WTC11 (cell line): ENCODE data around the gene YY2. TPM values are rescaled to one million over a fixed set of nuclear protein-coding genes. Genes with fewer than 3 reads are reported as not detected.

Source experiments
- ATAC-seq: fragments of 200-7000 bp; cut with Tn5 transposase; 2 replicates; pipeline ENCODE4 v1.10.0; 2021; ENCODE audit warnings: mild to moderate bottlenecking, moderate library complexity
- CTCF ChIA-PET: fragments of 300-600 bp; sonication (Branson Sonifier 250); formaldehyde crosslinking; loops from one replicate; lab custom pipeline; 2021; ENCODE audit warnings: antibody characterized with exemption; lab: Charles Lee
- POLR2A ChIA-PET: fragments of 350-600 bp; sonication (Branson Sonifier 250); formaldehyde crosslinking; loops from one replicate; lab custom pipeline; 2021; ENCODE audit warnings: antibody characterized with exemption; lab: Charles Lee
- DNase-seq: peaks from one replicate; pipeline ENCODE4 v3.0.0; 2021; ENCODE audit warnings: low spot score
- H3K27ac Mint-ChIP-seq: 2 replicates; pipeline ENCODE4 v1.8.0; 2021; ENCODE audit warnings: mixed read lengths
- H3K27me3 Mint-ChIP-seq: 2 replicates; pipeline ENCODE4 v1.8.0; 2021; ENCODE audit warnings: low read depth, mild to moderate bottlenecking, moderate library complexity, mixed read lengths
- H3K36me3 Mint-ChIP-seq: 2 replicates; pipeline ENCODE4 v1.8.0; 2021; ENCODE audit warnings: mixed read lengths
- H3K4me1 Mint-ChIP-seq: 2 replicates; pipeline ENCODE4 v1.8.0; 2022; ENCODE audit warnings: mixed read lengths
- H3K4me3 Mint-ChIP-seq: 2 replicates; pipeline ENCODE4 v1.8.0; 2021; ENCODE audit warnings: mild to moderate bottlenecking, moderate library complexity, mixed read lengths
- H3K9me3 Mint-ChIP-seq: 2 replicates; pipeline ENCODE4 v1.8.0; 2021; ENCODE audit warnings: mixed read lengths
- ATF1 ChIP-seq: sonication (generic); formaldehyde crosslinking; IDR thresholded peaks from 2 replicates; pipeline ENCODE4 v1.8.1; 2023; ENCODE audit warnings: mild to moderate bottlenecking, moderate library complexity, missing genetic modification reagents
- CBFB ChIP-seq: sonication (generic); formaldehyde crosslinking; IDR thresholded peaks from 2 replicates; pipeline ENCODE4 v1.8.1; 2022; ENCODE audit warnings: mild to moderate bottlenecking, low read depth, missing genetic modification reagents
- CREB1 ChIP-seq: sonication (generic); formaldehyde crosslinking; IDR thresholded peaks from 2 replicates; pipeline ENCODE4 v1.8.0; 2023; ENCODE audit warnings: mild to moderate bottlenecking, missing genetic modification reagents
- CREM ChIP-seq: sonication (generic); formaldehyde crosslinking; IDR thresholded peaks from 2 replicates; pipeline ENCODE4 v1.8.1; 2022; ENCODE audit warnings: mild to moderate bottlenecking, missing genetic modification reagents, moderate library complexity
- ELF4 ChIP-seq: sonication (generic); formaldehyde crosslinking; IDR thresholded peaks from 2 replicates; pipeline ENCODE4 v1.8.1; 2022; ENCODE audit warnings: low read depth, mild to moderate bottlenecking, moderate library complexity, missing genetic modification reagents
- EMX1 ChIP-seq: fragments of 250-450 bp; sonication (Bioruptor Pico); IDR thresholded peaks from 2 replicates; pipeline ENCODE4 v1.8.0; 2021; ENCODE audit warnings: mild to moderate bottlenecking
- FOXK1 ChIP-seq: sonication (generic); formaldehyde crosslinking; IDR thresholded peaks from 2 replicates; pipeline ENCODE4 v1.8.0; 2022; ENCODE audit warnings: mild to moderate bottlenecking, moderate library complexity, missing genetic modification reagents
- GRHL2 ChIP-seq: fragments of 250-450 bp; sonication (Bioruptor Pico); IDR thresholded peaks from 2 replicates; pipeline ENCODE4 v1.8.0; 2022; ENCODE audit warnings: mild to moderate bottlenecking, moderate library complexity; ENCODE audit not compliant: insufficient replicate concordance, severe bottlenecking
- GTF2I ChIP-seq: fragments of 250-450 bp; sonication (Bioruptor Pico); conservative IDR thresholded peaks from 2 replicates; pipeline ENCODE4 v1.4.0; 2021; ENCODE audit warnings: mild to moderate bottlenecking
- IRF2 ChIP-seq: sonication (generic); formaldehyde crosslinking; IDR thresholded peaks from 2 replicates; pipeline ENCODE4 v1.8.0; 2022; ENCODE audit warnings: low read depth, missing genetic modification reagents, borderline replicate concordance
- KAT7 ChIP-seq: sonication (generic); formaldehyde crosslinking; IDR thresholded peaks from 2 replicates; pipeline ENCODE4 v1.8.1; 2023; ENCODE audit warnings: missing genetic modification reagents, mild to moderate bottlenecking, borderline replicate concordance
- MYBL2 ChIP-seq: sonication (generic); formaldehyde crosslinking; IDR thresholded peaks from 2 replicates; pipeline ENCODE4 v1.8.1; 2023; ENCODE audit warnings: mild to moderate bottlenecking, moderate library complexity, missing genetic modification reagents
- NFE2L1 ChIP-seq: sonication (generic); formaldehyde crosslinking; IDR thresholded peaks from 2 replicates; pipeline ENCODE4 v1.8.1; 2023; ENCODE audit warnings: missing genetic modification reagents
- NR1H2 ChIP-seq: sonication (generic); formaldehyde crosslinking; IDR thresholded peaks from 2 replicates; pipeline ENCODE4 v1.9.0; 2021; ENCODE audit warnings: mild to moderate bottlenecking, moderate library complexity, missing genetic modification reagents
- OVOL2 ChIP-seq: fragments of 250-450 bp; sonication (Bioruptor Pico); IDR thresholded peaks from 2 replicates; pipeline ENCODE4 v1.9.0; 2021; ENCODE audit warnings: mild to moderate bottlenecking, borderline replicate concordance
- RELA ChIP-seq: sonication (generic); formaldehyde crosslinking; IDR thresholded peaks from 2 replicates; pipeline ENCODE4 v1.8.1; 2022; ENCODE audit warnings: missing genetic modification reagents, mild to moderate bottlenecking, borderline replicate concordance
- SMAD4 ChIP-seq: sonication (generic); formaldehyde crosslinking; IDR thresholded peaks from 2 replicates; pipeline ENCODE4 v1.8.0; 2022; ENCODE audit warnings: mild to moderate bottlenecking, missing genetic modification reagents
- TP53 ChIP-seq: sonication (generic); formaldehyde crosslinking; IDR thresholded peaks from 2 replicates; pipeline ENCODE4 v1.8.1; 2023; ENCODE audit warnings: mild to moderate bottlenecking, missing genetic modification reagents
- ZNF219 ChIP-seq: sonication (generic); formaldehyde crosslinking; IDR thresholded peaks from 2 replicates; pipeline ENCODE4 v1.8.0; 2023; ENCODE audit warnings: missing genetic modification reagents, mild to moderate bottlenecking, borderline replicate concordance
- ZNF232 ChIP-seq: sonication (generic); formaldehyde crosslinking; IDR thresholded peaks from 2 replicates; pipeline ENCODE4 v1.8.0; 2022; ENCODE audit warnings: mild to moderate bottlenecking, missing genetic modification reagents
- ZNF396 ChIP-seq: fragments of 250-450 bp; sonication (Bioruptor Pico); IDR thresholded peaks from 2 replicates; pipeline ENCODE4 v1.8.0; 2021; ENCODE audit warnings: mild to moderate bottlenecking, moderate library complexity, borderline replicate concordance
- total RNA-seq: library from RNA; stranded (reverse); gene quantifications from 3 replicates; pipeline ENCODE4 v1.2.3, GENCODE V29; 2021
- TF ChIP-seq, protein P1 (sequence below): fragments of 200-600 bp; IDR thresholded peaks from 2 replicates; pipeline ENCODE4 v1.8.0; 2022; ENCODE audit warnings: antibody characterized with exemption
- TF ChIP-seq, protein P2 (sequence below): sonication (generic); formaldehyde crosslinking; IDR thresholded peaks from 2 replicates; pipeline ENCODE4 v1.8.1; 2023; ENCODE audit warnings: mild to moderate bottlenecking, moderate library complexity, missing genetic modification reagents
- TF ChIP-seq, protein P3 (sequence below): sonication (generic); formaldehyde crosslinking; conservative IDR thresholded peaks from 2 replicates; pipeline ENCODE4 v1.8.1; 2022; ENCODE audit warnings: mild to moderate bottlenecking, missing genetic modification reagents
- TF ChIP-seq, protein P4 (sequence below): sonication (generic); formaldehyde crosslinking; IDR thresholded peaks from 2 replicates; pipeline ENCODE4 v1.8.0; 2022; ENCODE audit warnings: mild to moderate bottlenecking, missing genetic modification reagents
- TF ChIP-seq, protein P5 (sequence below): sonication (generic); formaldehyde crosslinking; IDR thresholded peaks from 2 replicates; pipeline ENCODE4 v1.8.0; 2022; ENCODE audit warnings: mild to moderate bottlenecking, missing genetic modification reagents
- TF ChIP-seq, protein P6 (sequence below): sonication (generic); formaldehyde crosslinking; IDR thresholded peaks from 2 replicates; pipeline ENCODE4 v1.8.1; 2022; ENCODE audit warnings: missing genetic modification reagents, borderline replicate concordance
- TF ChIP-seq, protein P7 (sequence below): sonication (generic); formaldehyde crosslinking; IDR thresholded peaks from 2 replicates; pipeline ENCODE4 v1.8.0; 2022; ENCODE audit warnings: mild to moderate bottlenecking, missing genetic modification reagents
- TF ChIP-seq, protein P8 (sequence below): sonication (generic); formaldehyde crosslinking; IDR thresholded peaks from 2 replicates; pipeline ENCODE4 v1.8.0; 2023; ENCODE audit warnings: missing genetic modification reagents

The YY2 gene
- total RNA-seq, 1 experiment from 2014 or later, result 1.4 TPM

DNA sequence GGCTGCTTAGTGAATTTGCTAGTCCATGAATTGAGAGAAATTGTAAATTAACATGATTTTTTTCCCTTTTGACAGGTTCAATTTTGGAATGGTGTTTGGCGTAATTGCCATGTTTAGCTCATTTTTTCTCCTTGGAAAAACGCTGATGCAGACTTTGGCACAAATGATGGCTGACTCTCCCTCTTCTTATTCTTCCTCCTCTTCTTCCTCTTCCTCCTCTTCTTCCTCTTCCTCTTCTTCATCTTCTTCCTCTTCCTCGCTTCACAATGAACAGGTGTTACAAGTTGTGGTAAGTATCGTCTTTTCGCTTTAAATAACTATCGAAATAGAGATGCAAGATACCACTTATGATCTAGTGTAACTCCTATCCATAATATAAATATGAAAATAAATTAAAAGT lies 10.7 kb upstream of the YY2 start:
- TF ChIP-seq ATF1 (no peak), EMX1 (CRISPR knock-in tag) (no peak), NR1H2 (no peak), TP53 (CRISPR knock-in tag) (no peak), MYBL2 (CRISPR knock-in tag) (no peak), ZNF219 (CRISPR knock-in tag) (no peak), ZNF396 (CRISPR knock-in tag) (no peak), CREM (CRISPR knock-in tag) (no peak), SMAD4 (CRISPR knock-in tag) (no peak), ZNF232 (CRISPR knock-in tag) (no peak), KAT7 (no peak), GTF2I (no peak), ELF4 (no peak)
- TF ChIP-seq, protein P1, sequence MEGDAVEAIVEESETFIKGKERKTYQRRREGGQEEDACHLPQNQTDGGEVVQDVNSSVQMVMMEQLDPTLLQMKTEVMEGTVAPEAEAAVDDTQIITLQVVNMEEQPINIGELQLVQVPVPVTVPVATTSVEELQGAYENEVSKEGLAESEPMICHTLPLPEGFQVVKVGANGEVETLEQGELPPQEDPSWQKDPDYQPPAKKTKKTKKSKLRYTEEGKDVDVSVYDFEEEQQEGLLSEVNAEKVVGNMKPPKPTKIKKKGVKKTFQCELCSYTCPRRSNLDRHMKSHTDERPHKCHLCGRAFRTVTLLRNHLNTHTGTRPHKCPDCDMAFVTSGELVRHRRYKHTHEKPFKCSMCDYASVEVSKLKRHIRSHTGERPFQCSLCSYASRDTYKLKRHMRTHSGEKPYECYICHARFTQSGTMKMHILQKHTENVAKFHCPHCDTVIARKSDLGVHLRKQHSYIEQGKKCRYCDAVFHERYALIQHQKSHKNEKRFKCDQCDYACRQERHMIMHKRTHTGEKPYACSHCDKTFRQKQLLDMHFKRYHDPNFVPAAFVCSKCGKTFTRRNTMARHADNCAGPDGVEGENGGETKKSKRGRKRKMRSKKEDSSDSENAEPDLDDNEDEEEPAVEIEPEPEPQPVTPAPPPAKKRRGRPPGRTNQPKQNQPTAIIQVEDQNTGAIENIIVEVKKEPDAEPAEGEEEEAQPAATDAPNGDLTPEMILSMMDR, result no peak
- TF ChIP-seq, protein P2, sequence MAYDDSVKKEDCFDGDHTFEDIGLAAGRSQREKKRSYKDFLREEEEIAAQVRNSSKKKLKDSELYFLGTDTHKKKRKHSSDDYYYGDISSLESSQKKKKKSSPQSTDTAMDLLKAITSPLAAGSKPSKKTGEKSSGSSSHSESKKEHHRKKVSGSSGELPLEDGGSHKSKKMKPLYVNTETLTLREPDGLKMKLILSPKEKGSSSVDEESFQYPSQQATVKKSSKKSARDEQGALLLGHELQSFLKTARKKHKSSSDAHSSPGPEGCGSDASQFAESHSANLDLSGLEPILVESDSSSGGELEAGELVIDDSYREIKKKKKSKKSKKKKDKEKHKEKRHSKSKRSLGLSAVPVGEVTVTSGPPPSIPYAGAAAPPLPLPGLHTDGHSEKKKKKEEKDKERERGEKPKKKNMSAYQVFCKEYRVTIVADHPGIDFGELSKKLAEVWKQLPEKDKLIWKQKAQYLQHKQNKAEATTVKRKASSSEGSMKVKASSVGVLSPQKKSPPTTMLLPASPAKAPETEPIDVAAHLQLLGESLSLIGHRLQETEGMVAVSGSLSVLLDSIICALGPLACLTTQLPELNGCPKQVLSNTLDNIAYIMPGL (CRISPR knock-in tag), result no peak
- TF ChIP-seq, protein P3, sequence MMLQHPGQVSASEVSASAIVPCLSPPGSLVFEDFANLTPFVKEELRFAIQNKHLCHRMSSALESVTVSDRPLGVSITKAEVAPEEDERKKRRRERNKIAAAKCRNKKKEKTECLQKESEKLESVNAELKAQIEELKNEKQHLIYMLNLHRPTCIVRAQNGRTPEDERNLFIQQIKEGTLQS, result no peak
- TF ChIP-seq, protein P4, sequence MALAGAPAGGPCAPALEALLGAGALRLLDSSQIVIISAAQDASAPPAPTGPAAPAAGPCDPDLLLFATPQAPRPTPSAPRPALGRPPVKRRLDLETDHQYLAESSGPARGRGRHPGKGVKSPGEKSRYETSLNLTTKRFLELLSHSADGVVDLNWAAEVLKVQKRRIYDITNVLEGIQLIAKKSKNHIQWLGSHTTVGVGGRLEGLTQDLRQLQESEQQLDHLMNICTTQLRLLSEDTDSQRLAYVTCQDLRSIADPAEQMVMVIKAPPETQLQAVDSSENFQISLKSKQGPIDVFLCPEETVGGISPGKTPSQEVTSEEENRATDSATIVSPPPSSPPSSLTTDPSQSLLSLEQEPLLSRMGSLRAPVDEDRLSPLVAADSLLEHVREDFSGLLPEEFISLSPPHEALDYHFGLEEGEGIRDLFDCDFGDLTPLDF (CRISPR knock-in tag), result no peak
- TF ChIP-seq, protein P5, sequence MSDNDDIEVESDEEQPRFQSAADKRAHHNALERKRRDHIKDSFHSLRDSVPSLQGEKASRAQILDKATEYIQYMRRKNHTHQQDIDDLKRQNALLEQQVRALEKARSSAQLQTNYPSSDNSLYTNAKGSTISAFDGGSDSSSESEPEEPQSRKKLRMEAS (CRISPR knock-in tag), result no peak
- TF ChIP-seq, protein P6, sequence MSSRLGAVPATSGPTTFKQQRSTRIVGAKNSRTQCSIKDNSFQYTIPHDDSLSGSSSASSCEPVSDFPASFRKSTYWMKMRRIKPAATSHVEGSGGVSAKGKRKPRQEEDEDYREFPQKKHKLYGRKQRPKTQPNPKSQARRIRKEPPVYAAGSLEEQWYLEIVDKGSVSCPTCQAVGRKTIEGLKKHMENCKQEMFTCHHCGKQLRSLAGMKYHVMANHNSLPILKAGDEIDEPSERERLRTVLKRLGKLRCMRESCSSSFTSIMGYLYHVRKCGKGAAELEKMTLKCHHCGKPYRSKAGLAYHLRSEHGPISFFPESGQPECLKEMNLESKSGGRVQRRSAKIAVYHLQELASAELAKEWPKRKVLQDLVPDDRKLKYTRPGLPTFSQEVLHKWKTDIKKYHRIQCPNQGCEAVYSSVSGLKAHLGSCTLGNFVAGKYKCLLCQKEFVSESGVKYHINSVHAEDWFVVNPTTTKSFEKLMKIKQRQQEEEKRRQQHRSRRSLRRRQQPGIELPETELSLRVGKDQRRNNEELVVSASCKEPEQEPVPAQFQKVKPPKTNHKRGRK, result no peak
- CTCF ChIA-PET, result no interaction called here
- no peak overlapping the region for H3K4me3 Mint-ChIP-seq
- POLR2A ChIA-PET, result no interaction called here
- H3K4me1 Mint-ChIP-seq, result peaks cover 2% of the 10 kb centered on the region; the same call in 1 of the 2 replicates
- H3K27ac Mint-ChIP-seq, result no peak overlapping the region
- no peaks in the 10 kb centered on the region for H3K9me3 Mint-ChIP-seq
- peaks cover 18% of the 10 kb centered on the region for H3K36me3 Mint-ChIP-seq
- ATAC-seq, result no peak
- H3K27me3 Mint-ChIP-seq, result no peaks in the 10 kb centered on the region
- DNase-seq, result no peak

DNA sequence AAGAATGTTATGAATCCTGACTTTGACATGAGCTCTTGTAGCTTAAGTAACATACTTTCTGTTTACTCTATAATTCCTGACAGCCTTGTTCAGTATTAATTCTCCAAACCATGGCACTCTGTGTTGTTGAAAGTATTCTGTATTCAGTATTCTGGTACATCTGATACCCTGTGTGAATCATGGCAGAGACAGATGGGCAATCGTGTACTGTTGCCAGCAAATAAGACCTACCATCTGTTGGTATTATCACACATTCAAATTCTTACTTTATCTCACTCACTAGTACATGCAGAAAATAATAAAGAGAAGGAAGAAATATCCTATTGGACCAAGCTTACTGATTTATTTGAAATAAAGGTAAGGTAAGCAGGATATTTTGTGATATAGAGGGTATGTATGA lies 8.4 kb upstream of the YY2 start:
- no peak overlapping the region for H3K4me3 Mint-ChIP-seq
- ChIA-PET POLR2A (no interaction called here), CTCF (no interaction called here)
- no peaks in the 10 kb centered on the region for H3K4me1 Mint-ChIP-seq
- no peak for DNase-seq
- H3K27ac Mint-ChIP-seq, result no peak overlapping the region
- no peaks in the 10 kb centered on the region for H3K9me3 Mint-ChIP-seq
- ATAC-seq, result no peak
- no peaks in the 10 kb centered on the region for H3K27me3 Mint-ChIP-seq
- peaks cover 18% of the 10 kb centered on the region for H3K36me3 Mint-ChIP-seq
- TF ChIP-seq, protein P7, sequence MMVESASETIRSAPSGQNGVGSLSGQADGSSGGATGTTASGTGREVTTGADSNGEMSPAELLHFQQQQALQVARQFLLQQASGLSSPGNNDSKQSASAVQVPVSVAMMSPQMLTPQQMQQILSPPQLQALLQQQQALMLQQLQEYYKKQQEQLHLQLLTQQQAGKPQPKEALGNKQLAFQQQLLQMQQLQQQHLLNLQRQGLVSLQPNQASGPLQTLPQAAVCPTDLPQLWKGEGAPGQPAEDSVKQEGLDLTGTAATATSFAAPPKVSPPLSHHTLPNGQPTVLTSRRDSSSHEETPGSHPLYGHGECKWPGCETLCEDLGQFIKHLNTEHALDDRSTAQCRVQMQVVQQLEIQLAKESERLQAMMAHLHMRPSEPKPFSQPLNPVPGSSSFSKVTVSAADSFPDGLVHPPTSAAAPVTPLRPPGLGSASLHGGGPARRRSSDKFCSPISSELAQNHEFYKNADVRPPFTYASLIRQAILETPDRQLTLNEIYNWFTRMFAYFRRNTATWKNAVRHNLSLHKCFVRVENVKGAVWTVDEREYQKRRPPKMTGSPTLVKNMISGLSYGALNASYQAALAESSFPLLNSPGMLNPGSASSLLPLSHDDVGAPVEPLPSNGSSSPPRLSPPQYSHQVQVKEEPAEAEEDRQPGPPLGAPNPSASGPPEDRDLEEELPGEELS, result no peak
- TF ChIP-seq IRF2 (no peak), GRHL2 (CRISPR knock-in tag) (no peak), FOXK1 (CRISPR knock-in tag) (no peak), NFE2L1 (CRISPR knock-in tag) (no peak), CBFB (CRISPR knock-in tag) (no peak), NR1H2 (no peak), ZNF396 (CRISPR knock-in tag) (no peak), CREB1 (CRISPR knock-in tag) (no peak), CREM (CRISPR knock-in tag) (no peak), OVOL2 (CRISPR knock-in tag) (no peak), EMX1 (CRISPR knock-in tag) (no peak), RELA (CRISPR knock-in tag) (no peak)
- TF ChIP-seq, protein P8, sequence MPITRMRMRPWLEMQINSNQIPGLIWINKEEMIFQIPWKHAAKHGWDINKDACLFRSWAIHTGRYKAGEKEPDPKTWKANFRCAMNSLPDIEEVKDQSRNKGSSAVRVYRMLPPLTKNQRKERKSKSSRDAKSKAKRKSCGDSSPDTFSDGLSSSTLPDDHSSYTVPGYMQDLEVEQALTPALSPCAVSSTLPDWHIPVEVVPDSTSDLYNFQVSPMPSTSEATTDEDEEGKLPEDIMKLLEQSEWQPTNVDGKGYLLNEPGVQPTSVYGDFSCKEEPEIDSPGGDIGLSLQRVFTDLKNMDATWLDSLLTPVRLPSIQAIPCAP (CRISPR knock-in tag), result no peak
